Stomach (tissue), 9 donors: Measurements from ENCODE around the gene KIAA1217. TPM values are rescaled to one million over a fixed set of nuclear protein-coding genes. Genes with fewer than 3 reads are reported as not detected.

Experiments used
- DNase-seq, 2 donors: peaks; one replicate each; pipeline versions ENCODE4 v3.0.0 to v3.0.0-alpha.2; 2013 to 2019
- H3K27ac ChIP-seq, 5 donors: fragments of 200-600 bp in 4 of 5; sonication (generic) in 4 of 5; one replicate each; pipeline ENCODE4 v1.5.1; 2013 to 2019; ENCODE audit warnings: mild to moderate bottlenecking in 1 of 5, moderate library complexity in 1 of 5
- H3K27me3 ChIP-seq, 3 donors: fragments of 200-600 bp; sonication (generic); one replicate each; pipeline ENCODE4 v1.5.1; 2017 to 2019; ENCODE audit warnings: mixed run types in 1 of 3
- H3K36me3 ChIP-seq, 4 donors: fragments of 200-600 bp; sonication (generic); 1 replicate in 3 of 4; 2 replicates in 1 of 4; pipeline ENCODE4 v1.5.1; 2016 to 2019
- H3K4me1 ChIP-seq, 4 donors: fragments of 200-600 bp; sonication (generic); one replicate each; pipeline ENCODE4 v1.5.1; 2016 to 2019
- H3K4me3 ChIP-seq, 4 donors: fragments of 200-600 bp; sonication (generic) in 3 of 4; one replicate each; pipeline ENCODE4 v1.5.1; 2016 to 2019; ENCODE audit warnings: mild to moderate bottlenecking in 1 of 4
- H3K9me3 ChIP-seq, 4 donors: fragments of 200-600 bp; sonication (generic); one replicate each; pipeline ENCODE4 v1.5.1; 2016 to 2019
- EP300 ChIP-seq: sonication (generic); formaldehyde crosslinking; IDR thresholded peaks from one replicate; pipeline ENCODE4 v1.6.1; 2017; ENCODE audit warnings: antibody characterized with exemption
- POLR2A ChIP-seq, 4 donors: fragments of 450-650 bp; IDR thresholded peaks; one replicate each; pipeline ENCODE4 v1.6.1; 2016; ENCODE audit warnings: antibody characterized with exemption in 4 of 4, control low read depth in 2 of 4, mild to moderate bottlenecking in 1 of 4, moderate library complexity in 1 of 4
- POLR2AphosphoS5 ChIP-seq, 3 donors: sonication (generic); formaldehyde crosslinking; IDR thresholded peaks; one replicate each; pipeline ENCODE4 v1.6.1; 2016; ENCODE audit warnings: antibody characterized with exemption in 3 of 3
- WGBS, 5 donors: extraction: QIAGEN DNeasy Blood & Tissue Kit in 3 of 5; methylation state at CpG; one replicate each; pipeline versions ENCODE4 v1.1.5 to v1.1.7; 2013 to 2018; 5-methylcytosine and 5-hydroxymethylcytosine counted together
- intact Hi-C: fragments of 100-400 bp; cut with DNase I; formaldehyde crosslinking; loops from one replicate; pipeline ENCODE4 v1.15.1; 2023; ENCODE audit warnings: low total_unique reads
- polyA plus RNA-seq, 3 donors: library from polyadenylated mRNA; stranded (reverse); fragments of 200-250 nt; gene quantifications; one replicate each; pipeline ENCODE4 v1.2.3, GENCODE V29; 2013
- total RNA-seq, 5 donors: library from RNA; depleted of rRNA; stranded (reverse); fragments of >200 nt; gene quantifications; one replicate each; pipeline versions ENCODE4 v1.1.0 to v1.2.3, GENCODE V29; 2014 to 2016
- TF ChIP-seq, protein P1 (sequence below), 7 experiments: fragments of 450-650 bp in 4 of 7; fragments of 200-600 bp in 3 of 7; sonication (generic) in 3 of 7; IDR thresholded peaks; one replicate each; pipeline ENCODE4 v1.5.1; 2016 to 2019; ENCODE audit warnings: antibody characterized with exemption in 7 of 7, control low read depth in 2 of 7, mild to moderate bottlenecking in 1 of 7
- donor health status: healthy with polysubstance abuse.
- donor health status: Bipolar disorder and iron deficiency.
- donor health status: healthy.

Gene KIAA1217
- total and polyA plus RNA-seq, 8 donors, result 6.2 to 112 (median 24.6) TPM

DNA sequence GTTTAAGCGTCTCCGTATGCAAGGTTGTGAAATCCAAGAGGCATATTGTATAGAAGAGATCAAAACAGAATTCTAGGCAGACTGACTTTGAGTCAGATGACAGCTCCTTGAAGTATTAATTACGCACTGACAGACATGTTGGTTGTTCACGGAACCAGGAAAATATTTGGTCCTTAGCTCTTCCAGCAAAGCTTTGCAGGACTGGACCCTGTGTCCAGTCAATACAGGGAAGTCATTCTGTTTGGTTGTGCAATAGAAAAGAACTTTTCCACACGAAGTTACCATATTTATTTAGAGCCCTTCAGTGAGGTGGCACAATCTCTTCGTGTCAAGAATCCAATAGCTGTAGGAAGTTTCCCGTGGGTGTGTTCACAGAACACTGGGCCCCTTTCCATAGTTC, 309.5 kb downstream of the KIAA1217 start:
- peak overlapping the region in 2 of 5 donors; percentile 14 to 25 for H3K27ac ChIP-seq
- H3K4me1 ChIP-seq, result peaks cover 0 to 16% (median 5%) of the 10 kb centered on the region in 4 donors
- 51 to 67% (median 60%) methylated on average over 7 of the region's 7 CpGs for WGBS, 5 donors
- H3K36me3 ChIP-seq, result peaks cover 4 to 84% (median 55%) of the 10 kb centered on the region in 4 donors
- intact Hi-C loops, result no loop called here
- H3K9me3 ChIP-seq, result no peaks in the 10 kb centered on the region
- H3K4me3 ChIP-seq, result no peak overlapping the region
- TF ChIP-seq POLR2AphosphoS5 (IDR thresholded peaks at IDR 0.05), result no peak
- no peak for TF ChIP-seq EP300
- TF ChIP-seq, protein P1, sequence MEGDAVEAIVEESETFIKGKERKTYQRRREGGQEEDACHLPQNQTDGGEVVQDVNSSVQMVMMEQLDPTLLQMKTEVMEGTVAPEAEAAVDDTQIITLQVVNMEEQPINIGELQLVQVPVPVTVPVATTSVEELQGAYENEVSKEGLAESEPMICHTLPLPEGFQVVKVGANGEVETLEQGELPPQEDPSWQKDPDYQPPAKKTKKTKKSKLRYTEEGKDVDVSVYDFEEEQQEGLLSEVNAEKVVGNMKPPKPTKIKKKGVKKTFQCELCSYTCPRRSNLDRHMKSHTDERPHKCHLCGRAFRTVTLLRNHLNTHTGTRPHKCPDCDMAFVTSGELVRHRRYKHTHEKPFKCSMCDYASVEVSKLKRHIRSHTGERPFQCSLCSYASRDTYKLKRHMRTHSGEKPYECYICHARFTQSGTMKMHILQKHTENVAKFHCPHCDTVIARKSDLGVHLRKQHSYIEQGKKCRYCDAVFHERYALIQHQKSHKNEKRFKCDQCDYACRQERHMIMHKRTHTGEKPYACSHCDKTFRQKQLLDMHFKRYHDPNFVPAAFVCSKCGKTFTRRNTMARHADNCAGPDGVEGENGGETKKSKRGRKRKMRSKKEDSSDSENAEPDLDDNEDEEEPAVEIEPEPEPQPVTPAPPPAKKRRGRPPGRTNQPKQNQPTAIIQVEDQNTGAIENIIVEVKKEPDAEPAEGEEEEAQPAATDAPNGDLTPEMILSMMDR (IDR thresholded peaks at IDR 0.05), result no peak
- TF ChIP-seq POLR2A (IDR thresholded peaks at IDR 0.05), result no peak
- DNase-seq, result no peak
- H3K27me3 ChIP-seq, result no peaks in the 10 kb centered on the region

DNA sequence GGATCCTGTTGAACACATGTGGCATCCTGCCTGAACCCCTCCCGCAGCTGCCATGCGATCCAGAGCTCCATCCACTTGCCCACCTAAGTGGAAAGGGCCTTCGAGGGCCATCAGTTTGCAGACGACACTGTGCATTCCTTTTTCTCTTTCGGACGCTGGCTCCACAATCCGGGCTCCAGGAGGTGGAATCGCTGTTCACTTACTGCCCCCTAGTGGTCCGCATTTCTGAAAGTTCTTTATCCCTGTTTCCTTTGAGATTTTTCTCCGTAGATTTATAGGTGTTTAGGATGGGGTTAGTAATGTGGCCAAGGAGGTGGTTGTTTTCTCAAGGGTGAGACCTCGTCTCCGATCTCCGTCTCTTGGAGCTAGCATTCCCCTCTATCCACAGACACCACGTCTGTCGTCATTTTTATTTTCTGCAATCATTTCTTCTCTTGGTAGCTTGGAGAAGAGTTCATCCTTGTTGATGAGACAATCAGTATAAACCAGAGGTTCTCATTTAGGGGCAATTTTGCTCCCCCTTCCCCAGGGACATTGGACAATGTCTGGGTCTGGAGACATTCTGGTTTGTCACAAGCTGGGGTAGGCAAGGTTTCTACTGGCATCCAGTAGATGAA, 310.2 kb downstream of the KIAA1217 start:
- WGBS, 5 donors, result 18 to 23% (median 21%) methylated on average over 15 of the region's 15 CpGs
- peak; percentile 61 to 90 for DNase-seq
- no peaks in the 10 kb centered on the region for H3K27me3 ChIP-seq
- intact Hi-C loops, result no loop called here
- no peak overlapping the region for H3K4me3 ChIP-seq
- H3K36me3 ChIP-seq, result peaks cover 11 to 84% (median 57%) of the 10 kb centered on the region in 4 donors
- peaks cover 0 to 16% (median 5%) of the 10 kb centered on the region in 4 donors for H3K4me1 ChIP-seq
- H3K27ac ChIP-seq, result peak overlapping the region in 2 of 5 donors; percentile 14 to 25
- TF ChIP-seq POLR2A (IDR thresholded peaks at IDR 0.05) (no peak), POLR2AphosphoS5 (IDR thresholded peaks at IDR 0.05) (no peak), EP300 (no peak)
- TF ChIP-seq, protein P1 (IDR thresholded peaks at IDR 0.05), result peak in 5 of 7 experiments; percentile 45 to 86 (median 66)
- no peaks in the 10 kb centered on the region for H3K9me3 ChIP-seq

DNA sequence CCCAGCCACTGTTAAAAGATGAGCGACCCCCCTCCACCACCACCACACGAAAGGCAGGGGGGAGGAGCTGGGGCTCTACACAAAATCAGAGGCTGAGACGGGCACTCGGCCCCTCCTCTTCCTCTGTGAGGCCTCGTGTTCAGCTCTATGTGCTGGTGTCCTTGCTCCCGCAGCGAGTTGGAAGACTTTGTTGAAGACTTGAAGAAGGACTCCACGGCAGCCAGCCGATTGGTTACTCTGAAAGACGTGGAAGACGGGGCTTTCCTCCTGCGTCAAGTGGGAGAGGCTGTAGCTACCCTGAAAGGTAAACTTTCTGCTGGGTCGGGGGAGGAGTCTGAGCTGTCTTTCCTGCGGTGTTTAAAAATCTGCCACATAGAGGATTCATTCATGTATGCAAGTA, 311.0 kb downstream of the KIAA1217 start:
- no peaks in the 10 kb centered on the region for H3K27me3 ChIP-seq
- peaks cover 16 to 84% (median 61%) of the 10 kb centered on the region in 4 donors for H3K36me3 ChIP-seq
- no peak overlapping the region for H3K27ac ChIP-seq
- TF ChIP-seq POLR2AphosphoS5 (IDR thresholded peaks at IDR 0.05) (no peak), EP300 (no peak), POLR2A (IDR thresholded peaks at IDR 0.05) (no peak)
- TF ChIP-seq, protein P1 (IDR thresholded peaks at IDR 0.05), result no peak
- WGBS, 5 donors, result 43 to 51% (median 49%) methylated on average over 14 of the region's 14 CpGs
- no peaks in the 10 kb centered on the region for H3K9me3 ChIP-seq
- peak in 1 of 2 donors; percentile 70 for DNase-seq
- peaks cover 0 to 16% (median 5%) of the 10 kb centered on the region in 4 donors for H3K4me1 ChIP-seq
- no peak overlapping the region for H3K4me3 ChIP-seq
- intact Hi-C loops, result loop anchor here (10.0 kb wide), 1 partner anchor 525 kb away; no protein-coding TSS in a partner anchor

DNA sequence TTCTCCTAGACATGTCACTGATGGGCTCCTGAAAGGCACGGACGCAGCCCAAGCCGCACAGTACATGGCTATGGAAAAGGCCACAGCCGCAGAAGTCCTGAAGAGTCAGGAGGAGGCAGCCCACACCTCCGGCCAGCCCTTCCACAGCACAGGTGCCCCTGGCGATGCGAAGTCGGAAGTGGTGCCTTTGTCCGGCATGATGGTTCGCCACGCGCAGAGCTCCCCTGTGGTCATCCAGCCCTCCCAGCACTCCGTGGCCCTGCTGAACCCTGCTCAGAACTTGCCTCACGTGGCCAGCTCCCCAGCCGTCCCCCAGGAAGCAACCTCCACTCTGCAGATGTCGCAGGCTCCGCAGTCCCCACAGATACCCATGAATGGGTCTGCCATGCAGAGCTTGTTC, 315.4 kb downstream of the KIAA1217 start:
- Histone ChIP-seq H3K4me1 (peaks cover 0 to 7% (median 0%) of the 10 kb centered on the region in 4 donors), H3K4me3 (no peak overlapping the region), H3K9me3 (no peaks in the 10 kb centered on the region), H3K36me3 (peaks cover 16 to 100% (median 84%) of the 10 kb centered on the region in 4 donors), H3K27ac (no peak overlapping the region), H3K27me3 (no peaks in the 10 kb centered on the region)
- intact Hi-C loops, result loop anchor here (10.0 kb wide), 1 partner anchor 530 kb away; no protein-coding TSS in a partner anchor
- WGBS, 5 donors, result 91 to 98% (median 95%) methylated on average over 16 to 17 of the region's 17 CpGs
- TF ChIP-seq POLR2A (IDR thresholded peaks at IDR 0.05) (no peak), EP300 (no peak), POLR2AphosphoS5 (IDR thresholded peaks at IDR 0.05) (no peak)
- TF ChIP-seq, protein P1 (IDR thresholded peaks at IDR 0.05), result no peak
- no peak for DNase-seq
